Smooth muscle cell of the umbilical artery (primary cell): ENCODE results near the gene CLN3. TPM values are rescaled to one million over a fixed set of nuclear protein-coding genes. Genes with fewer than 3 reads are reported as not detected.

ENCODE experiments used
- total RNA-seq: library from RNA; depleted of rRNA; stranded (reverse); fragments of >200 nt; gene quantifications from 2 replicates; pipeline ENCODE4 v1.2.3, GENCODE V29; 2014

Gene CLN3
- total RNA-seq = 8.3 and 9.4 TPM in 2 replicates

GRCh38 chr16:28491970-28492474, at the start of gene CLN3:
Gene CLN3 (minus strand): TSS chr16:28492074. CDS start chr16:28491759, 315 bp downstream.

DNA sequence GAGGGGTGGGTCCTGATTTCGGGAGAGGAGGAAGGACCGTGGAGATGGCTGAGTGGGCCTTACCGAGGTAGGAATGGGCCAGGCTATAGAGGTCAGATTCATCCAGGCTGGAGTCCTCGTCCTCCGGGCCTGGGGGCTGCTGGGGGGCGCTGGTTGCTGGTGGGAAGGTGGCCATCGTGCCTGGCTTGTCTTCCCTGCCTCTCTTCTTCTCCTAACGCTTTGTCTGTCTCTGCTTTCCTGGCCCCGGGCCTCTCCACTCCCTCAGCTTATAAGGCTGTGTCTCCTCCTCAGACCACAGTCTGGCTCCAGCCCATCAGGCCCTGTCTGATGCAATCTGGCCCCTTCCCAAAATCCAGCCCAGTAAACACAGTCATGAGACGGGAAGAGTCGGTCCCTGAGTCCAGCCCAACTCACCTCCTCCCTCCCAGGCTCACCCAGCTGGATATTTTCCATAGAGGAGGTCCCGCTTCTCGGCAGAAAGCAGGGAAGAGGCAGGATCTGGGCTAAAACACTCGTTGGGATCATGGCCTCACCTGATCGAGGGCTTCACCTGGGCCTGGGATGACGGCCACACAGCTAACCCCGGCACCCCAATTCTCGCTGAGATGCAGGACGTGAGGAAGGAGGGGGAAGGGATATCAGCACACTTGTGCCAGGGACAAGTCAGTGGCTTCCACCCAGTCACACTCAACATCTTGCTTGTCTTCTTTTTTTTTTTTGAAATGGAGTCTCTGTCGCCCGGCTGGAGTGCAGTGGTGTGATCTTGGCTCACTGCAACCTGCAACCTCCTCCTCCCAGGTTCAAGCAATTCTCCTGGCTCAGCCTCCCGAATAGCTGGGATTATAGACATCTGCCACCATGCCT, 47.1 kb upstream of the CLN3 start, which contains the start of gene NUPR1:
Gene NUPR1 (minus strand): TSS at position 242 of the 864 bp plus-strand sequence. CDS start 67 bp downstream, at position 175.

DNA sequence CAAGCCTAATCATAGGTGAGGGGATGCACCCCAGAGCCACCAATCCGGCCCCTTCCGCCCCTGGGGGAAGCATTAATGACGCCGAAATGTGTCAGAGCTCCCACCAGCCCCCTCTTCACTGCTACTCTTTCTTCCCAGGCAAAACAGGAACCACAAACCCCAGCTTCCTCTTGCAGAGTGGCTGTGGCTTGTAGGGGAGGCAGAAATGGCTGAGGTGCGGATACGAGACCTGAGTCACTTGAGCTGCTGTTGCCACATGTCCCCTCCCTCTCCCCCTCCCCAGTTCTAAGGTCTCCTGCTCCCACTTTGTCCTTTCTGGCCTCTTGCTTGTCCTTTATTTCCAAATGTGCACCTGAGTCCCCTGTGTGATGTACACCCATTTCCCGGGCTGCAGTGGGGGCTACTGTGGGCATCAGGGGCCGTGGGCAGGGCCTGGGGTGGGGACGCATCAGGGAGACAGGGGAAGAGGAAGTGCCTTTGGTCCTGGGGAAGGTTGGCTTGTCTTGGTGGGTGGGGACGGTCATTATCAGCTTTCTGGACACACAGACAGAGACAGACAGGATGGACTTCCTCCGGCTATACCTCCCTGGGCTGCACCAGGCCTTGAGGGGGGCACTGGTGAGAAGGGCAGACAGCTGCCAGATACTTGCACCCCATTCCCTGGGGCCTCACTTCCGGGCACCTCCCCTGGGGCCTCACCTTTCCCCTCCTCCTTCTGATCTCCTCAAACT, 2.4 kb upstream of the CLN3 start, which contains the start of gene APOBR:
Gene APOBR (plus strand): TSS at position 523 of the 731 bp plus-strand sequence. CDS start 39 bp downstream, at position 562.

Other genes starting within 250 kb of the CLN3 start
- gene SBK1, start 199.5 kb downstream of the CLN3 start, total RNA-seq = 0.05 TPM in 1 of 2 replicates, not detected in the other
- 1.5 and 1.6 TPM in 2 replicates for gene NPIPB6, start 128.6 kb downstream of the CLN3 start, total RNA-seq
- 61.2 and 97.5 TPM in 2 replicates for gene EIF3CL, start 88.2 kb downstream of the CLN3 start, total RNA-seq
- gene NPIPB7, start 19.7 kb downstream of the CLN3 start, total RNA-seq = not detected in 2 replicates
- gene APOBR, start 2.6 kb upstream of the CLN3 start, total RNA-seq = not detected in 2 replicates
- not detected in 2 replicates for gene IL27, start 14.8 kb upstream of the CLN3 start, total RNA-seq
- gene NUPR1, start 46.9 kb upstream of the CLN3 start, total RNA-seq = 4.5 and 5.4 TPM in 2 replicates
- gene SGF29, start 61.8 kb upstream of the CLN3 start, total RNA-seq = 4.9 and 5.6 TPM in 2 replicates
- not detected in 2 replicates for gene SULT1A2, start 105.0 kb upstream of the CLN3 start, total RNA-seq
- gene SULT1A1, start 118.0 kb upstream of the CLN3 start, total RNA-seq = 0.42 and 1.2 TPM in 2 replicates
- gene NPIPB8, start 146.0 kb upstream of the CLN3 start, total RNA-seq = 0.14 TPM in 1 of 2 replicates, not detected in the other
- gene EIF3C, start 219.4 kb upstream of the CLN3 start, total RNA-seq = 50.2 and 144 TPM in 2 replicates